Measurements from ENCODE around the gene RAB8B. TPM values are rescaled to one million over a fixed set of nuclear protein-coding genes. Genes with fewer than 3 reads are reported as not detected.

RAB8B gene
- total RNA-seq, 1 experiment from 2014 or later = 33.8 TPM

- H2BK5ac ChIP-seq (ENCODE audit: insufficient read length, low read length) = no peak overlapping the region
- no peak overlapping the region for H2BK15ac ChIP-seq (ENCODE audit: low read depth, low read length)
- no peak overlapping the region for H3K4me2 ChIP-seq (ENCODE audit: insufficient read depth, insufficient read length, low read length)
- H4K5ac ChIP-seq (ENCODE audit: insufficient read length, low read depth, low read length) = no peak overlapping the region
- H3K9me3 Mint-ChIP-seq = no peaks in the 10 kb centered on the region
- no peak overlapping the region for H3K9ac ChIP-seq (ENCODE audit: extremely low read depth, insufficient read length, low read length)
- DNase-seq = no peak
- no peak overlapping the region for H3K23ac ChIP-seq (ENCODE audit: insufficient read length, low read depth, low read length)
- H4K91ac ChIP-seq (ENCODE audit: insufficient read length, low read depth, low read length) = no peak overlapping the region
- H4K20me1 ChIP-seq (ENCODE audit: control insufficient read depth, insufficient read depth, insufficient read length) = no peaks in the 10 kb centered on the region
- no peaks in the 10 kb centered on the region for H3K27me3 ChIP-seq (ENCODE audit: insufficient read depth, low read length)
- H4K8ac ChIP-seq (replicated peaks; ENCODE audit: insufficient read length, low read depth, low read length) = no peak overlapping the region
- peaks cover 47 to 54% of the 10 kb centered on the region in 2 experiments for H3K4me1 Mint-ChIP-seq
- H3K18ac ChIP-seq (ENCODE audit: insufficient read length, low read depth, low read length) = no peak overlapping the region
- no peak overlapping the region for H2BK12ac ChIP-seq (ENCODE audit: insufficient read length, low read depth, low read length)
- no peak overlapping the region for H3K14ac ChIP-seq (ENCODE audit: insufficient read depth, low read length)
- no peak overlapping the region for H2BK120ac ChIP-seq (ENCODE audit: low read depth, low read length, poor library complexity, severe bottlenecking)
- H3K27ac ChIP-seq (ENCODE audit: insufficient read length, low read depth, low read length) = no peak overlapping the region
- H3K79me2 ChIP-seq (ENCODE audit: insufficient read depth, low read length) = 0 out of 2 replicates have a peak, but pooled peaks cover 2% of the 10 kb centered on the region
- H2AK5ac ChIP-seq (ENCODE audit: insufficient read length, low read length) = no peak overlapping the region
- no peak overlapping the region for H3T11ph ChIP-seq (ENCODE audit: low read length)
- H3K4ac ChIP-seq (ENCODE audit: low read depth, low read length) = no peak overlapping the region
- H2BK20ac ChIP-seq (ENCODE audit: low read depth, low read length, poor library complexity, severe bottlenecking) = no peak overlapping the region
- H3K56ac ChIP-seq (ENCODE audit: insufficient read length, low read depth, low read length) = no peak overlapping the region
- no peaks in the 10 kb centered on the region for H3K9me3 ChIP-seq (ENCODE audit: control insufficient read depth, low read depth, low read length)
- WGBS (ENCODE audit: extremely low coverage, insufficient read length, low lambda C conversion rate) = no CpG with 5 or more reads among the region's 5 CpGs
- H2AFZ ChIP-seq (ENCODE audit: low read length) = no peak overlapping the region
- no peak overlapping the region for H3K27ac Mint-ChIP-seq
- no peaks in the 10 kb centered on the region for H3K79me1 ChIP-seq (ENCODE audit: insufficient read depth, low read depth, low read length, poor library complexity, severe bottlenecking)
- no peak overlapping the region for H3K4me3 Mint-ChIP-seq
- H3K36me3 Mint-ChIP-seq (ENCODE audit: insufficient read depth in 1 of 3, low read depth in 3 of 3) = peaks cover 0 to 6% (median 1%) of the 10 kb centered on the region in 3 experiments; a peak in 2 of 7 replicates
- no peaks in the 10 kb centered on the region for H3K27me3 Mint-ChIP-seq (ENCODE audit: low read depth)
- H3K23me2 ChIP-seq (ENCODE audit: insufficient read length, low read depth, low read length, poor library complexity, severe bottlenecking) = no peaks in the 10 kb centered on the region
- peaks cover 9% of the 10 kb centered on the region; the same call in 1 of the 2 replicates for H3K4me1 ChIP-seq (ENCODE audit: insufficient read depth, low read length)
- no peak for TF ChIP-seq CTCF (conservative IDR thresholded peaks at IDR 0.05)
Measured at GRCh38 chr15:63200464-63201249, 11.3 kb downstream of the RAB8B start.

All from H9 (cell line).